ENCODE measurements around the gene MICOS13. TPM values are rescaled to one million over a fixed set of nuclear protein-coding genes. Genes with fewer than 3 reads are reported as not detected.

MICOS13 gene
- polyA plus RNA-seq, 1 donor from 2014 or later: 46.0 TPM

DNA sequence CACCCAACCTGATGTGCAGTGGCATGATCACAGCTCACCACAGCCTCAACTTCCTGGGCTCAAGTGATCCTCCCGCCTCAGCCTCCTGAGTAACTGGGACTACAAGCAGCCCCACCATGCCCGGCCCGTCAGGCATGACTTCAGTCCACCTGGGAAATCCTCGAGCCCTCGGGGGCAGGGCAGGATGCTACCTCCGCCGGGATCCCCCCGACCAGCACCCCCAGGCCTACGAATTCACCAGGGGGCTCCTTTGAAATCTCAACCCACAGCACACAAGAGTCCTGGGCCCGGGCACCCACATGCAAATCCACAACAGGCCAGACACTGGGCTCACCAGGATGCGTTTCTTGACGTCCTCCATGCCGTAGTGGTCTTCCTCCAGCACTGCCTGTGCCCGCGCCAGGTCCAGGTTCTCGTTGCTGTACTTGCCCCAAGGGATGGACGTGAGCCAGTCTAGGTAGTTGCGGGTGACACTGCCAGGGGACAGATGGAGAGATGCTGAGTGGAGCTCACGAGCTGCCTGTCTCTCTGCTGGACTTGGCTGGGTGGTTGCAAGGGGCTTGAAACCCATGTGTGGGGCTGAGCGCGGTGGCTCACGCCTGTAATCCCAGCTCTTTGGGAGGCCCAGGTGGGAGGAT lies 20.3 kb upstream of the MICOS13 start:
- Histone ChIP-seq H3K9me3 (ENCODE audit: low read length) (no peaks in the 10 kb centered on the region), H3K9me2 (ENCODE audit: insufficient read depth, low read length) (no peaks in the 10 kb centered on the region), H3F3A (ENCODE audit: insufficient read depth, low read length, poor library complexity, severe bottlenecking) (no peaks in the 10 kb centered on the region), H3K9ac (ENCODE audit: low read length) (no peak overlapping the region), H2AFZ (ENCODE audit: low read depth, low read length) (no peak overlapping the region), H3K27ac (ENCODE audit: low read length) (no peak overlapping the region), H3K36me3 (ENCODE audit: insufficient read depth, low read length) (no peaks in the 10 kb centered on the region), H3K4me3 (ENCODE audit: low read length) (no peak overlapping the region), H3K27me3 (ENCODE audit: insufficient read depth, low read depth, low read length) (no peaks in the 10 kb centered on the region), H3K79me2 (replicated peaks; ENCODE audit: insufficient read depth, low read length) (no peaks in the 10 kb centered on the region), H3K4me2 (ENCODE audit: low read length) (no peak overlapping the region), H4K20me1 (ENCODE audit: insufficient read depth) (no peaks in the 10 kb centered on the region)
- TF ChIP-seq RAD21 (conservative IDR thresholded peaks at IDR 0.05) (no peak), EP300 (conservative IDR thresholded peaks at IDR 0.05; ENCODE audit: poor library complexity, severe bottlenecking) (no peak), TAF1 (IDR thresholded peaks at IDR 0.05; ENCODE audit: low read depth) (no peak), SMC3 (conservative IDR thresholded peaks at IDR 0.05; ENCODE audit: poor library complexity) (no peak), MXI1 (conservative IDR thresholded peaks at IDR 0.05; ENCODE audit: poor library complexity, severe bottlenecking) (no peak), POLR2AphosphoS5 (IDR thresholded peaks at IDR 0.05) (no peak), EZH2 (IDR thresholded peaks at IDR 0.05; ENCODE audit: borderline replicate concordance, insufficient read depth, low read length, poor library complexity, severe bottlenecking) (no peak)
- TF ChIP-seq, protein P1, sequence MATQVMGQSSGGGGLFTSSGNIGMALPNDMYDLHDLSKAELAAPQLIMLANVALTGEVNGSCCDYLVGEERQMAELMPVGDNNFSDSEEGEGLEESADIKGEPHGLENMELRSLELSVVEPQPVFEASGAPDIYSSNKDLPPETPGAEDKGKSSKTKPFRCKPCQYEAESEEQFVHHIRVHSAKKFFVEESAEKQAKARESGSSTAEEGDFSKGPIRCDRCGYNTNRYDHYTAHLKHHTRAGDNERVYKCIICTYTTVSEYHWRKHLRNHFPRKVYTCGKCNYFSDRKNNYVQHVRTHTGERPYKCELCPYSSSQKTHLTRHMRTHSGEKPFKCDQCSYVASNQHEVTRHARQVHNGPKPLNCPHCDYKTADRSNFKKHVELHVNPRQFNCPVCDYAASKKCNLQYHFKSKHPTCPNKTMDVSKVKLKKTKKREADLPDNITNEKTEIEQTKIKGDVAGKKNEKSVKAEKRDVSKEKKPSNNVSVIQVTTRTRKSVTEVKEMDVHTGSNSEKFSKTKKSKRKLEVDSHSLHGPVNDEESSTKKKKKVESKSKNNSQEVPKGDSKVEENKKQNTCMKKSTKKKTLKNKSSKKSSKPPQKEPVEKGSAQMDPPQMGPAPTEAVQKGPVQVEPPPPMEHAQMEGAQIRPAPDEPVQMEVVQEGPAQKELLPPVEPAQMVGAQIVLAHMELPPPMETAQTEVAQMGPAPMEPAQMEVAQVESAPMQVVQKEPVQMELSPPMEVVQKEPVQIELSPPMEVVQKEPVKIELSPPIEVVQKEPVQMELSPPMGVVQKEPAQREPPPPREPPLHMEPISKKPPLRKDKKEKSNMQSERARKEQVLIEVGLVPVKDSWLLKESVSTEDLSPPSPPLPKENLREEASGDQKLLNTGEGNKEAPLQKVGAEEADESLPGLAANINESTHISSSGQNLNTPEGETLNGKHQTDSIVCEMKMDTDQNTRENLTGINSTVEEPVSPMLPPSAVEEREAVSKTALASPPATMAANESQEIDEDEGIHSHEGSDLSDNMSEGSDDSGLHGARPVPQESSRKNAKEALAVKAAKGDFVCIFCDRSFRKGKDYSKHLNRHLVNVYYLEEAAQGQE (IDR thresholded peaks at IDR 0.05; ENCODE audit: borderline replicate concordance): no peak
- TF ChIP-seq, protein P2, sequence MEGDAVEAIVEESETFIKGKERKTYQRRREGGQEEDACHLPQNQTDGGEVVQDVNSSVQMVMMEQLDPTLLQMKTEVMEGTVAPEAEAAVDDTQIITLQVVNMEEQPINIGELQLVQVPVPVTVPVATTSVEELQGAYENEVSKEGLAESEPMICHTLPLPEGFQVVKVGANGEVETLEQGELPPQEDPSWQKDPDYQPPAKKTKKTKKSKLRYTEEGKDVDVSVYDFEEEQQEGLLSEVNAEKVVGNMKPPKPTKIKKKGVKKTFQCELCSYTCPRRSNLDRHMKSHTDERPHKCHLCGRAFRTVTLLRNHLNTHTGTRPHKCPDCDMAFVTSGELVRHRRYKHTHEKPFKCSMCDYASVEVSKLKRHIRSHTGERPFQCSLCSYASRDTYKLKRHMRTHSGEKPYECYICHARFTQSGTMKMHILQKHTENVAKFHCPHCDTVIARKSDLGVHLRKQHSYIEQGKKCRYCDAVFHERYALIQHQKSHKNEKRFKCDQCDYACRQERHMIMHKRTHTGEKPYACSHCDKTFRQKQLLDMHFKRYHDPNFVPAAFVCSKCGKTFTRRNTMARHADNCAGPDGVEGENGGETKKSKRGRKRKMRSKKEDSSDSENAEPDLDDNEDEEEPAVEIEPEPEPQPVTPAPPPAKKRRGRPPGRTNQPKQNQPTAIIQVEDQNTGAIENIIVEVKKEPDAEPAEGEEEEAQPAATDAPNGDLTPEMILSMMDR (IDR thresholded peaks at IDR 0.05; ENCODE audit: poor library complexity, severe bottlenecking): no peak

DNA sequence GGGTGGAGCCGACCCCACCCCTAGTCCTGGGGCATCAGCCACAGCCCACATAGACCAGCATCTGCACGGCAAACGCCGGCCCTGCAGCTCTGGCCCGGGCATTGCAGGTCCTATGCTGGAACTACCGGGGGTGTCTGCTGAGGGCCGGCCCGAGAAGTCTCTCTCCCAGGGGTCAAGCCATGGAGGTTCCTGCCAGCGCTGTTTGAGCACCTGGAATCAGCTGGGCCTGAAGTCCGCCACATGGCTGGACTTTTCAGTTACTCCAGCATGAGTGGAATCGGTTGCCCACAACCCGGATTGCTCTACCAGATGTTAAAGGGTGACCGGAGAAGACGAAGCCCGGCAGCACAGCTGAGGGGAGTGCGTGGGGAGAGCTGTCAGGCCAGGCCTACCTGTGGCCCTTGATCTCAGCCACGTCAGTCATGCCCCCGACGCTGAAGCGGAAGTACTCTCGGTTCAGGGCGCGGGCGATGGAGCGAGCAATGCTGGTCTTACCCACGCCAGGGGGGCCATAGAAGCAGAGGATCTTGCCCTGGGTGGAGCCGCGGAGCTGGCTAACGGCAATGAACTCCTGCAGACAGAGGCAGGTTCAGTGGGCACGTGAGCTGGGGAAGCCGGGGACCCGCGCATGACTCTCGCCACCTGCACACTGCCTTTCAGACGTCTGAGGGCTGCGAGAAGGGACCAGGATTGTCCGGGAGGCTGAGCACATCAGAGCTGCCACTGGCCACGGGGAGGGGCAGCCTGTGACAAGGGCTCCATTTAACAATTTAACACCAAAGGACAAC lies 18.5 kb upstream of the MICOS13 start:
- Histone ChIP-seq H3K4me2 (ENCODE audit: low read length) (no peak overlapping the region), H3K9me3 (ENCODE audit: low read length) (no peaks in the 10 kb centered on the region), H3K9me2 (ENCODE audit: insufficient read depth, low read length) (no peaks in the 10 kb centered on the region), H3K27me3 (ENCODE audit: insufficient read depth, low read depth, low read length) (no peaks in the 10 kb centered on the region), H3K27ac (ENCODE audit: low read length) (no peak overlapping the region), H4K20me1 (ENCODE audit: insufficient read depth) (no peaks in the 10 kb centered on the region), H3K9ac (ENCODE audit: low read length) (no peak overlapping the region), H3K4me3 (ENCODE audit: low read length) (no peak overlapping the region), H3F3A (ENCODE audit: insufficient read depth, low read length, poor library complexity, severe bottlenecking) (no peaks in the 10 kb centered on the region), H3K79me2 (replicated peaks; ENCODE audit: insufficient read depth, low read length) (no peaks in the 10 kb centered on the region), H2AFZ (ENCODE audit: low read depth, low read length) (no peak overlapping the region), H3K36me3 (ENCODE audit: insufficient read depth, low read length) (no peaks in the 10 kb centered on the region)
- no peak for TF ChIP-seq EP300 (conservative IDR thresholded peaks at IDR 0.05; ENCODE audit: poor library complexity, severe bottlenecking)
- no peak for TF ChIP-seq RAD21 (conservative IDR thresholded peaks at IDR 0.05)
- TF ChIP-seq SMC3 (conservative IDR thresholded peaks at IDR 0.05; ENCODE audit: poor library complexity): no peak
- TF ChIP-seq, protein P2 (IDR thresholded peaks at IDR 0.05; ENCODE audit: poor library complexity, severe bottlenecking): no peak
- TF ChIP-seq POLR2AphosphoS5 (IDR thresholded peaks at IDR 0.05): no peak
- TF ChIP-seq, protein P1 (IDR thresholded peaks at IDR 0.05; ENCODE audit: borderline replicate concordance): no peak
- TF ChIP-seq MXI1 (conservative IDR thresholded peaks at IDR 0.05; ENCODE audit: poor library complexity, severe bottlenecking): no peak
- no peak for TF ChIP-seq EZH2 (IDR thresholded peaks at IDR 0.05; ENCODE audit: borderline replicate concordance, insufficient read depth, low read length, poor library complexity, severe bottlenecking)
- TF ChIP-seq TAF1 (IDR thresholded peaks at IDR 0.05; ENCODE audit: low read depth): no peak
